DND-41 (cell line): ENCODE results near the gene BTBD2.

Experiments used
- EZH2 ChIP-seq: IDR thresholded peaks from 3 replicates; pipeline ENCODE4 v1.6.1; 2012; ENCODE audit warnings: borderline replicate concordance, low read depth, mild to moderate bottlenecking, moderate library complexity, low read length, inconsistent platforms; ENCODE audit not compliant: severe bottlenecking
- TF ChIP-seq, protein P1 (sequence below): IDR thresholded peaks from 2 replicates; pipeline ENCODE4 v1.5.1; 2012; ENCODE audit warnings: borderline replicate concordance, low read length, moderate library complexity, mild to moderate bottlenecking; ENCODE audit not compliant: poor library complexity, severe bottlenecking; ENCODE audit errors: extremely low read depth

DNA sequence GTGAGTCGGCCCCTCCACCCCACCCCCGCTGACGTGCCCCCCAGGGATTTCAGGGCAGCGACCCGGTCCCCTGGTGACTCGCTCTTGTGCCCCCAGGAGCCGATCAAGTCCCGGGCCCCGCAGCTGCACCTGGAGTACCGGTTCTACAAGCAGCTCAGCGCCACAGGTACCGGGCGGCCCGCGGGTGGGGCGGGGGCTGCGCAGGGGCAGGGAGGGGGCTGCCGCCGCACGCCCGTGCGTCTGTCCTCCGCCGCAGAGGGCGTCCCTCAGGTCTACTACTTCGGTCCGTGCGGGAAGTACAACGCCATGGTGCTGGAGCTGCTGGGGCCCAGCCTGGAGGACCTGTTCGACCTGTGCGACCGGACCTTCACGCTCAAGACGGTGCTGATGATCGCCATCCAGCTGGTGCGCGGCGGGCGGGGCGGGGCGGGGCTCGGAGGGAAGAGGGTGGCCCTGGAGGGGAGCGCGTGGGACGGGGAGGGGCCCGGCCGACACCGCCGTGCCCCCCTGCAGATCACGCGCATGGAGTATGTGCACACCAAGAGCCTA, 37.1 kb downstream of the BTBD2 start:
- TF ChIP-seq, protein P1, sequence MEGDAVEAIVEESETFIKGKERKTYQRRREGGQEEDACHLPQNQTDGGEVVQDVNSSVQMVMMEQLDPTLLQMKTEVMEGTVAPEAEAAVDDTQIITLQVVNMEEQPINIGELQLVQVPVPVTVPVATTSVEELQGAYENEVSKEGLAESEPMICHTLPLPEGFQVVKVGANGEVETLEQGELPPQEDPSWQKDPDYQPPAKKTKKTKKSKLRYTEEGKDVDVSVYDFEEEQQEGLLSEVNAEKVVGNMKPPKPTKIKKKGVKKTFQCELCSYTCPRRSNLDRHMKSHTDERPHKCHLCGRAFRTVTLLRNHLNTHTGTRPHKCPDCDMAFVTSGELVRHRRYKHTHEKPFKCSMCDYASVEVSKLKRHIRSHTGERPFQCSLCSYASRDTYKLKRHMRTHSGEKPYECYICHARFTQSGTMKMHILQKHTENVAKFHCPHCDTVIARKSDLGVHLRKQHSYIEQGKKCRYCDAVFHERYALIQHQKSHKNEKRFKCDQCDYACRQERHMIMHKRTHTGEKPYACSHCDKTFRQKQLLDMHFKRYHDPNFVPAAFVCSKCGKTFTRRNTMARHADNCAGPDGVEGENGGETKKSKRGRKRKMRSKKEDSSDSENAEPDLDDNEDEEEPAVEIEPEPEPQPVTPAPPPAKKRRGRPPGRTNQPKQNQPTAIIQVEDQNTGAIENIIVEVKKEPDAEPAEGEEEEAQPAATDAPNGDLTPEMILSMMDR = no peak
- no peak for TF ChIP-seq EZH2
